MCF 10A (cell line): Measurements from ENCODE around the gene ASB13. TPM values are rescaled to one million over a fixed set of nuclear protein-coding genes. Genes with fewer than 3 reads are reported as not detected.

Experiments used
- BruUV-seq: library from RNA; stranded (reverse); fragments of 400-500 nt; replicated peaks from 2 replicates; lab custom pipeline; 2021; lab: Mats Ljungman, UMichigan
- CTCF ChIA-PET: fragments of 300-600 bp; sonication (Branson Sonifier 250); formaldehyde crosslinking; extraction: SDS; loops from one replicate; lab custom pipeline; 2021; ENCODE audit warnings: antibody characterized with exemption, inconsistent platforms; lab: Yijun Ruan, JAX
- POLR2A ChIA-PET: fragments of 300-600, 350-650 bp; sonication (Branson Sonifier 250); formaldehyde crosslinking; extraction: SDS; loops from one replicate; lab custom pipeline; 2020; ENCODE audit warnings: antibody characterized with exemption, inconsistent platforms; lab: Yijun Ruan, JAX
- DNase-seq: peaks from one replicate; pipeline ENCODE4 v3.0.0-alpha.2; 2018; ENCODE audit not compliant: unreplicated experiment
- H3K27ac Mint-ChIP-seq: one replicate; pipeline ENCODE4 v1.8.0; 2022; ENCODE audit warnings: mild to moderate bottlenecking, low read depth, mixed read lengths; ENCODE audit not compliant: unreplicated experiment
- H3K27me3 Mint-ChIP-seq: one replicate; pipeline ENCODE4 v1.8.0; 2022; ENCODE audit warnings: mixed read lengths; ENCODE audit not compliant: insufficient read depth, unreplicated experiment
- H3K36me3 Mint-ChIP-seq: one replicate; pipeline ENCODE4 v1.8.0; 2022; ENCODE audit warnings: mild to moderate bottlenecking, moderate library complexity, mixed read lengths; ENCODE audit not compliant: insufficient read depth, unreplicated experiment
- H3K4me1 Mint-ChIP-seq: one replicate; pipeline ENCODE4 v1.8.0; 2022; ENCODE audit warnings: mixed read lengths; ENCODE audit not compliant: insufficient read depth, unreplicated experiment
- H3K4me3 Mint-ChIP-seq: one replicate; pipeline ENCODE4 v1.8.0; 2022; ENCODE audit warnings: mild to moderate bottlenecking, moderate library complexity, mixed read lengths; ENCODE audit not compliant: unreplicated experiment
- H3K9me3 Mint-ChIP-seq: one replicate; pipeline ENCODE4 v1.8.0; 2022; ENCODE audit warnings: mixed read lengths; ENCODE audit not compliant: unreplicated experiment
- CTCF ChIP-seq: fragments of 200-600 bp; IDR thresholded peaks from one replicate; pipeline ENCODE4 v1.8.0; 2022; ENCODE audit warnings: antibody characterized with exemption, mild to moderate bottlenecking; ENCODE audit not compliant: unreplicated experiment
- intact Hi-C: fragments of 100-400 bp; cut with micrococcal nuclease; formaldehyde crosslinking; loops from 2 replicates; pipeline ENCODE4 v1.14.1; 2022
- total RNA-seq: library from RNA; stranded (reverse); gene quantifications from 2 replicates; pipeline ENCODE4 v1.2.3, GENCODE V29; 2022

The ASB13 gene
- total RNA-seq, 1 experiment from 2014 or later: 16.3 TPM

- Mint-ChIP-seq H3K27me3 (no peaks in the 10 kb centered on the region), H3K4me3 (no peak overlapping the region), H3K9me3 (no peaks in the 10 kb centered on the region), H3K27ac (no peak overlapping the region), H3K36me3 (no peaks in the 10 kb centered on the region), H3K4me1 (peaks cover 37% of the 10 kb centered on the region)
- POLR2A ChIA-PET: interaction anchor here (1.8 to 2.5 kb wide), 5 partner anchors 12 to 119 kb away, joined by 9 to 37 read pairs (median 15); no protein-coding TSS in a partner anchor
- no TSS peak for BruUV-seq
- CTCF ChIA-PET: interaction anchor here (0.7 to 2.4 kb wide), 2 partner anchors 14 to 115 kb away, joined by 3 to 11 read pairs; no protein-coding TSS in a partner anchor
- intact Hi-C loops: no loop called here
- no peak for TF ChIP-seq CTCF
- DNase-seq: no peak
Observed at GRCh38 chr10:5608608-5609220, 57.7 kb downstream of the ASB13 start.

GRCh38 chr10:5607594-5607993 is 58.8 kb downstream of the ASB13 start:
- Mint-ChIP-seq H3K4me3 (no peak overlapping the region), H3K27me3 (no peaks in the 10 kb centered on the region), H3K9me3 (no peaks in the 10 kb centered on the region), H3K27ac (no peak overlapping the region), H3K4me1 (peaks cover 33% of the 10 kb centered on the region), H3K36me3 (no peaks in the 10 kb centered on the region)
- POLR2A ChIA-PET: interaction anchor here (0.6 to 1.6 kb wide), 2 partner anchors 8 to 12 kb away, joined by 3 to 6 read pairs; no protein-coding TSS in a partner anchor
- intact Hi-C loops: no loop called here
- CTCF ChIA-PET: no interaction called here
- TF ChIP-seq CTCF: no peak
- no peak for DNase-seq
- no TSS peak for BruUV-seq

- DNase-seq: no peak
- ChIA-PET POLR2A (interaction anchor here (0.6 to 1.6 kb wide), 3 partner anchors 12 to 163 kb away, joined by 3 to 6 read pairs (median 4); no protein-coding TSS in a partner anchor), CTCF (interaction anchor here (0.6 kb wide), 1 partner anchor 112 kb away, joined by 3 read pairs; no protein-coding TSS in a partner anchor)
- TF ChIP-seq CTCF: no peak
- Mint-ChIP-seq H3K4me1 (peaks cover 25% of the 10 kb centered on the region), H3K27me3 (no peaks in the 10 kb centered on the region), H3K4me3 (no peak overlapping the region), H3K27ac (no peak overlapping the region), H3K9me3 (no peaks in the 10 kb centered on the region), H3K36me3 (no peaks in the 10 kb centered on the region)
- BruUV-seq: no TSS peak
- intact Hi-C loops: no loop called here
Observed at GRCh38 chr10:5606864-5607263, 59.5 kb downstream of the ASB13 start.

- no peak overlapping the region for H3K4me3 Mint-ChIP-seq
- no peak overlapping the region for H3K27ac Mint-ChIP-seq
- no peaks in the 10 kb centered on the region for H3K36me3 Mint-ChIP-seq
- no TSS peak for BruUV-seq
- intact Hi-C loops: no loop called here
- ChIA-PET CTCF (interaction anchor here (0.6 kb wide), 1 partner anchor 111 kb away, joined by 3 read pairs; no protein-coding TSS in a partner anchor), POLR2A (interaction anchor here (0.9 to 1.6 kb wide), 3 partner anchors 11 to 151 kb away, joined by 4 to 6 read pairs (median 4); no protein-coding TSS in a partner anchor)
- H3K27me3 Mint-ChIP-seq: no peaks in the 10 kb centered on the region
- no peak for TF ChIP-seq CTCF
- no peaks in the 10 kb centered on the region for H3K9me3 Mint-ChIP-seq
- peaks cover 22% of the 10 kb centered on the region for H3K4me1 Mint-ChIP-seq
- DNase-seq: no peak
Observed at GRCh38 chr10:5606321-5606720, 60.1 kb downstream of the ASB13 start.
